GM18873 (cell line): Measurements from ENCODE around the gene GPC3.
"Not testable (repeated sequence)": the region's sequence is repeated elsewhere in the genome, so short reads cannot be mapped to it uniquely, and the experiment has no call there.

Experiments
- ATAC-seq: cut with Tn5 transposase; IDR thresholded peaks from one replicate; pipeline ENCODE4 v1.9.1; 2021; ENCODE audit warnings: mild to moderate bottlenecking, moderate library complexity, moderate number of reproducible peaks; ENCODE audit not compliant: unreplicated experiment, low FRiP score

Gene GPC3

DNA sequence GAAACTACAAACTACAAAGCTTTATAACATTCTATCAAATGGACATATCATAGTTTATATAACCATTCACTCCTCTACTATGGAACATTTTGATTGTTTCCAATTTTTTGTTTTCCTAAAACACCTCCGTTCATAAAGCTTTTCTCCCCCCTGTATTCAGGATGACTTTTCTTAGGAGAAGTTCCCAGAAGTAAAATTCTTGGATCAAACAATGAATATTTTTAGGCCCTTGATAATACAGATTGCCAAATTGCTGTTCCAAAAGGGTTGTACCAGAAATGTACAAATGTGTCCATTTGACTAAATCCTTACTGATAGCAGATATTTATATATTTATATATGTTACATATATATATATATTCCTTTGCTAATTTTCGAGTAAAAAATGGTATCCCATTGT is 77.8 kb downstream of the GPC3 start:
- ATAC-seq, result no peak

DNA sequence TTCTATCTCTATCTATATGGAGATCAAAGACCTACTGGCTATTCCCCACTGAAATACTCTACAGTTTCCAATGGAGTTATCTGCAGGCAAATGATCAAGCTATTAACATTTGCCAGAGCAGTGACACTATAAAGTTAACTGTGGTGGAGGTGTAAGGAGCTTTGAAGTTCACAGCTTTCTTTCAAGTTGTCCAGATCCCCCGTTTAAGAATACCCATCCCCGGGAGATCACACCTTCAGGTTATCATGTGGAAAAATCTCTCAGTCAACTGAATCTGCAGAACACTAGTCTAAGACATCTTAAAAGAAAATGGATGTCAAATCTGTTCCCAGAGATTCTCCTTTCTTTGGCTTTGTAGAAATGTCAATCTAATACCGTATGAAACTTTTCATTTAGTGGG is 80.1 kb downstream of the GPC3 start:
- ATAC-seq, result no peak

DNA sequence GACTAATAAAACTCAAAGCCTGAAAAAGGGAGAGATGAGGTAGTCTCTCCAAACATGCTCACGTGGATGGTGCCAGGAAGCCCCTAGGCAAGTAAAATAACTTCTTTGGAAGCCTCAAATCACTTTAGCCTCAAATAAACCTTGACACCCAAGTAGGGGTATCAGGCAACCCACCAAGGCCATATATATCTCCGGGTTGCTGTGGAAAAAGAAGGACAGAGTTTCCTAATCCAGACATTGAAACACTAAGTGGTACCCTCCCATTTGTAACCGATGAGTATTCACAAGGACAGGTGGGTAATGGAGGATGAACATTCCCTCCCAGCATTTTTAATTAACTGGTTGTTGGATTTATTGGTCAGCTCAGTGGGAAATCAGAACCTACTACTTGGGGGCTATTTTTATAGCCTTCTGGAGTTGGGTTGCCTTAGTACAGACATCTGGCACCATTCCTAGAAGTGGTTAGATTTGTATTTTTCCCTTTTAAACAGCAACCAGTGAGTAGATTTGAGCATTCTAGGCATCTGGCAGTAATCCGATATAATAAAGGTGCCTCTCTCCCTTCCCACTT is 87.7 kb downstream of the GPC3 start:
- no peak for ATAC-seq

DNA sequence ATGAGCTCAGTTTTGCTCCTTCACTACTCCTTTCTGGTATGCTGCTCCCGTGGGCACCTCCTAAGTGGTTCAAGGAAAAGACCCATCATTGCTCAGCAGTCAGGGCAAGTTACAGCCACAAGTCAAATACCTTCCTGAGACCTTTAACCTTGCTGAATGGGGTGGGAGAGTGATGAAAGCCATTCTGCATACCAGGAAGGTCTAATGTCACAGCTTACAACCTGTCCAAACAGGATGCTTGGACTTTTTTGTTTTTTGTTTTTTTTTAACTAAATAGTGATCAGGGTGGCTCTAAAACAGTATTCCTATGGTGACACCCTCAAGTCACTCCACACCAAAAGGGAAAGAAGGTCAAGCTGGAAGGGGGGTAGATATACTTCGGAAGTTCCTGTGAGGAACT is 93.1 kb downstream of the GPC3 start:
- ATAC-seq, result no peak

DNA sequence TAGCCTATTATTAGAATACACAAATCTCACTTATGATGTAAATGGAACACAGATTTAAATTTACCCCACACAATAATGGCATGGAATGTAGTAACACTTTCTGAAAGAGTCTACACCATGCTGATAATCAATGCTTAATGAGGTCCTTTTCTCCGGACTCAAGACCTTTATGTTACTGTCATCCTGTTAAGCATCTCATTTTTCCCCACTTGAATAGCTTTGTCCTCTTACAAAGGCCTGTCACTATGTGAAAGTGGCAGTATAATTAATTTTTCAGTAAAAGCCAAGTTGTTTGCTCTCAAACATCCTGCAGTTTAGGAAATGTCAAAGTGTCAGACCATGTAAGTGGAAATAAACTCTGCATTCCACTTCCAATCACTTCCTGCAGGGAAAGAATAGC is 96.4 kb downstream of the GPC3 start:
- ATAC-seq, result no peak

DNA sequence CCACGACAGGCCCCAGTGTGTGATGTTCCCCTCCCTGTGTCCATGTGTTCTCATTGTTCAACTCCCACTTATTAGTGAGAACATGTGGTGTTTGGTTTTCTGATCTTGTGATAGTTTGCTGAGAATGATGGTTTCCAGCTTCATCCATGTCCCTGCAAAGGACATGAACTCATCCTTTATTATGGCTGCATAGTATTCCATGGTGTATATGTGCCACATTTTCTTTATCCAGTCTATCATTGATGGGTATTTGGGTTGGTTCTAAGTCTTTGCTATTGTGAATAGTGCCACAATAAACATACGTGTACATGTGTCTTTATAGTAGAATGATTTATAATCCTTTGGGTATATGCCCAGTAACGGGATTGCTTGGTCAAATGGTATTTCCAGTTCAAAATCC is 97.3 kb downstream of the GPC3 start:
- ATAC-seq, result not testable (repeated sequence)

DNA sequence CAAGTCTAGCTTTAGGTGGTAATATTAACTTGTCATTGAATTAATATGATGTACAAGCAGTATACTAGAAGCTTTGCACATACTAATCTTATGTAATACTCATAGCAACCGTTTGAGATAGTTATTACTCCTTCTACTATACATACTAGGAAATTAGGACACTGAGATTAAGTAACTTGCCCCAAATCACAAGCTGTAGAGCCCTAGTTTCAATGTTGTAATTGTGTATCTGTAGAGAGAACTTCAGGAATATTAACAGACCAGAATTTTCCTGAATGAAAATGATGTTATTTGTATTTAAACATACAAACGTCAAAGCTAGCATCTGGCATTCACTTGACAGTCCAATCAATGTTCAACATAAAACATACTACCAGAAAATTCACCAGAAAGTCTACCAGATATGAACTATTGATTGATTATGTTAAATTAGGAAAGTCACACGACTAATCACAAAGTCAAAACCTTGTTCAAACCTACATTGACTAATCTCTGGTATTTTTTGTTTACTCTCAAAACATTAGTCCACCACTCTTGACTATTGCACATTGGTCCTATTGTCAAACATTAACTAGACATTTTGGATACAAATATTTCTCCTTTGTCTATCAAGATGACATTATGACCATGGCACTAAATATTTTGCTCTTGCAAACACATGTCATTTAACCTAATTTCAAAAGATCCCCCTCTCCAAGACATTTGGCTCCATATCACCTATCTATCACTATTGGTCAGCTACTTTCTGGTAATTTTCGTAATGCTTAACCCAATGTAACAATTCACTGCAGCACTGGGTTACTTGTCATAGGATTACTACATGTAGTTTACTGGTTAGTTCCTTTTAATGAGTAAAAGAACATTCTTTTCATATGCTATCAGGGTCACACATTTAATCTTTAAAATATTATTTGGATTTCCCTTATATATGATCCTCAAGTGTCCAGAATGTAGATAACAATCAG is 100.7 kb downstream of the GPC3 start:
- no peak for ATAC-seq

DNA sequence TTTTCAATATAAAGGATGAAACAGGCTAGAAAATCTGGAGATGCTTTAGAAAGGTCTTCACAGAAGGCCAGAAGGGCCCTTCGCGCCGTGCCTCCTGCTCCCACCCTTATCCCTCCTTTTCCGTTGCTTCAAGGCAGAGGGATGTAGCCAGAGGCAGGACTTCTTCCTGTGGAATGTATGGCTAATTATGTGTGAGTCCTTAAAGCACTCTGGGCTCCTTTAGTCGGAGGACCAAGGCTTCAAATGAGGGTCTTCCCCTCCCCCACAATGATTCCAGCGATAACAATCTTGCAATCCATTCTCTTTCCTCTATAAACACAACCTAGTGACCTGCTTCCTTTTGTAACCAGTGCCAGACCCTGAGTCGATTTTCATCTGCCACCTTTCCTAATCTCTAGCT is 103.5 kb downstream of the GPC3 start:
- no peak for ATAC-seq

DNA sequence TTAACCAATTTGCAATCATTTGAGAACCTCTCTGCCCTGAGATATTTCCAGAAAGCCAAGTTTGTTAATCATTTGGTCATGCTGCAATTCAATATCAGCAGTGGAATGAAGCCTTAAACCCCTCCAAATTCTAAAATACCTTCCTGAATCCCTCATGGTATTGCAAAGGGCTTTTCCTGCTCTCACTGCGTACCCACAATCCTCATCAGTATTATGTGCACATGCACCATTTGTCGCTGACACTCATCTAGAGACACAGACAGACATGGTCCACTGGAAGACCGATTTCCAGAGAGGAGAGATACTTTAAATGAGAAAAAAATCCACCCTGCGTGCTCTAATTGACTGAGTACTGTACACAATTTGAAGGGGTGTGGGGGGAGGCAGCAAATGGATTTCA is 104.4 kb downstream of the GPC3 start:
- no peak for ATAC-seq

DNA sequence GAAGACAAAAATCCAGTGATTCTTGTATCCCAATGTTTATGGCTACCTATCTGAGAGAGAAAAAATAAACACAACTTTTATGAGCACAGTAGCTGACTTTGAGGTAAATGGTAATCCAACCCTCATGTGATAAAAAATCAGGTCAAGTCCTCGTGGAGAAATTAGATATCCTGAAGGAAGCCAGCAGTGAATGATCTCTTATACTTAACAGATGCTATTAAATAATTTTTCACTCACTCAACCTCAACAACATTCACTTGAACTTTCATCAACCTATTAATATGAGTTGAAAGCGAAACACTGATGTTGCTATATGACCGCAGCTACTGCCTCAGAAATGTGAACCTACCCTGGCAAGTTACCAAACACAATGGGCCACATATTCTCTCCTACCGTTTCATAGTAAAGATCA is 105.4 kb downstream of the GPC3 start:
- no peak for ATAC-seq

DNA sequence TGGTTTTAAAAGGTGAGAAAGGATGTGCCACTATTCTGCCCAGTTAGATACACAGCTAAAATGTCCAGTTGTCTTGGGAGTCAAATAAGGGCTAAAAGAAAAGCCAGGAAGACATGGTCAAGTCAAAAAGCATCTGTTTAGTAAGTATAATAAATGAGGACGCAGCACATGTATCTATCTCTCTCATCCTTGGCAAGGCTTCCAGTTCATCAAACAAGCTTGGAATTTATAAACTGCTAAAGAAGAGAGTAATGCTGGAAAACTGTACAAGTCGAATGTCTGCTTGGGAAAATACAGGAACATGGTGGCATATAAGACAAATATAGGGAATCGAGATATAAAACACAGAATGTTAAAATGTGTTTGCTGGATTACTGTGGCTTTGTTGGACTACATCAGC is 106.7 kb downstream of the GPC3 start:
- no peak for ATAC-seq

DNA sequence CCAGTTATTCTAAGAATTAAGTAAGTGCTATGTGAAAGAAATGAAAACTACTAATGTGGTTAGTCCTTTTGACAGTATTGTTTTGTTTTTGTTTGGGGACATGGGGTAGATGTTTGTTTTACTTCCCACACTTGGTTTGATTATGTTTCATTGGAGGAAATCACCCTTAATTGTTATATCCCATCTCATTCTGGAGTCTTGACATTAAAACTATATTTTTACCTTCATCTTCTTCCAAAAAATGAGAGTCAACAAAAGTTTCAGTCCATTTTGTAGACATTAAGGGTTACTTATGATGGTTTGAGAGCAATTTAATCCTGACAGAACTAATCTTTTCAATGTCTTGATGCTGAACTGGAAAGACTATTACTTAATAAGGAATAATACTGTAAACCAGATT is 108.7 kb downstream of the GPC3 start:
- ATAC-seq, result no peak

DNA sequence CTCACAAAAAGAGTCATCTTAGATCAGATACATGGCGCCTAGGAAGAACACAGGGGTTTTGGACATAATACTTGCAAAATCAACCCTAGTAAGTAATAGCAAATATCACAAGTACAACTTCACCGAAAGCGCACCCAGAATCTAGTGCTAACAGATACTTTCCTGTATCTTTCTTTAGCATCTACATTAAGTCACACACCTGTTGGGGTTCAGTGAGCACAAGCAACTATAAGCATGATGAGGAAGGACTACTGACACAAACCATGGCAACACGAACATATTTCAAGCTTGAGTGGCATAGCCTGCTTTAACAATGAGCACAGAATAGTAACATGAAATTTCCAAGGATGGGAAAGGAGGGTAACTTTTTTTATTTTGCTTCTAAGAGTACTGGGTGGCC is 116.1 kb downstream of the GPC3 start:
- ATAC-seq, result no peak

DNA sequence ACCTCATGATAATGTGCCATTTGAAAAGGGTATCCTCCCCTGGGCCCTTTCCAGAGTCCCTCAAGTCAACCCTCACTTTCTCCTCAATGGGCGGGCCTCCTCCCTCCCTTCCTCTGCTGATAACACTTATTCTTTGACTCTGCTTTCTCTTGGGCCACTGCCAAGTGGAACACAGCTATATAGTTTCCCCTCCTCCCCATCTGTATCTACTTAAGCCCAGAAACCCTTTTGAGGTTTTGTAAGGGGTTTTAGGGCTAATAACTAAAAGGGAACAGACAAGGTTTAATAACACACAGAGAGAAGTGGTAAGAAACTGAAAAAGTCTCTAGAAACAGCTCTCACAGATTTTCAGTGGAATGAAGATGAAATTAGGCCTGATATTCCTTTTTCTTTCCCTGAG is 116.7 kb downstream of the GPC3 start:
- no peak for ATAC-seq

DNA sequence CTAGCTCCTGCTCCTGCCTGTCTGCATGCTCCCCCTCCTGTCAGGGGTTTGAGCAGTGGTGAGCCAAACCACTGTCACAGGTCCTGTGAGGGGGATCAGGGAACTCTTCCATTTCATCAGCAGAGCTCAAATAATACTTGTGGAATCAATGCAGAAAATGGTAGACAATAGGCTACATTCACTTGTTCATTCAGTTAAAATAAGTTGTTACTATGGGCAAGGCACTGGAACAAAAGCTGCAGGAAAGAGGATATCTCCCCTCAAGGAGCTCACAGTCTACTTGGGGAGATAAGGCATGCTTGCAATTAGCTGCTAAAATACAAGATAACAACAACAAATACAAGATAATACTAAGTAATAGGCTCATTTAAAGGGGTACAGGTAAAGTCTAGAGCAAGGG is 117.1 kb downstream of the GPC3 start:
- no peak for ATAC-seq

DNA sequence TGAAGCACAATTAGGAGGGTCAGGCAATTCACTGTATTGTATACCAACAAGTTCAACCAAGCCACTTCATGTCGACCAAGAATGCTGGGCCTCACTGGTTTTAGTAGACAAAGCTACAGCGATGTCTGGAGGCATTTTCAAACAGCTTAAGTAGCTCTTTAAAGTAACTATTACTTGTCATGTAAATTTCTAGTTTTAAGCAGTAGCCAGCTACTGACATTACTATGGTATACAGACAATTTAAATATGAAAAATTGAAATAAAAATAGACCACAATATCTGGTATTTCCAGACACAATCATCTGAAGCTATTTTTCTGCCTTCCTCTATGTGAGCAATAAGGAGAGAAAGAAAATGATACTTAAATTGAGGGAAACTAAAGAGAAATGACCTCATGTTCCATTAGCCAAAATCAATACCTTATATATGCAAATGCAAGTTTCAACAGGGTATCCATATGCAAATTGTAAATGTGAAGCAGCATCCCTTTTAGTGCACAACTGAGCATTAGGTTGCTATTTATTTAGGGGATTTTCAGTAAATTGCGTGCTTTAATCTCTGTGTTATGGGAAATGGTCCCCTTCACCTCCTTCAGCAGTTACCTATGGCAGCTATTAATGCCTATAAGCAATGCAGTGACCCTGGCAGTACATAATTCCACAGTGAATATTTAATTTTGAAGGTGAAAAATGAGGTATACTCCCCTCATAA is 119.5 kb downstream of the GPC3 start:
- no peak for ATAC-seq

DNA sequence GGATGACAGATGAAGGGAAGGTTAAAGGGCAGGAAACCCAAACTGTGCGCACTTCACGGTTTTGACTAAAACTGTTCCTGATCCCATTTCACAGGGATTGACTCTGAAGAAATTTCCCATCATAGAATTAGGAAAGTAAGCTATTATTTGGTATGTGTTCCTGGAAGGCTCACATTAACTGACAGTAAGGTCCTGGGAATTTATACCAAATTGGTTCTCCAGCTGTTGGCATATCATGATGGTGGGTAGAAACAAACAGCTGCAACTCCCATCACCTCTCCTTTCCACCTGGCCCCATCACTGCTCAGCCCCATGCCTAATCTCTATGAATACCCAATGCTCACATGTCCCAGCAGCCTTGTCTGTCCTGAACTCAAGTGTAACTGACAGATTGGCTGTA is 121.2 kb downstream of the GPC3 start:
- ATAC-seq, result no peak

DNA sequence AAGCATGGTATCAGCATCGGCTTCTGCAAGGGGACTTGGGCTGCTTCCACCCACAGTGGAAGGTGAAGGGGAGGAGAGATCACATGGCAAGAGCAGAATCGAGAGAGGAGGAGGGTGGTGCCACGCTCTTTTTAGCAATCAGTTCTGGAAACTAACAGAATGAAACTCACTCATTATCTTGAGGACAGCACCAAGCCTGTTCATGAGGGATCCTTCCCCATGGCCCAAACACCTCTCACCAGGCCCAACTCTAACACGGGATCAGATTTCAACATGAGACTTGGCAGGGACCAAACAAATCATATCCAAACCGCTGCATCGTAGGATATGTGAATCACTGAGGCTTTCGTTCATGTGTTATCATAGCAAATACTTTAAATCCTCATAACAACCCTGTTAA is 125.5 kb downstream of the GPC3 start:
- no peak for ATAC-seq

DNA sequence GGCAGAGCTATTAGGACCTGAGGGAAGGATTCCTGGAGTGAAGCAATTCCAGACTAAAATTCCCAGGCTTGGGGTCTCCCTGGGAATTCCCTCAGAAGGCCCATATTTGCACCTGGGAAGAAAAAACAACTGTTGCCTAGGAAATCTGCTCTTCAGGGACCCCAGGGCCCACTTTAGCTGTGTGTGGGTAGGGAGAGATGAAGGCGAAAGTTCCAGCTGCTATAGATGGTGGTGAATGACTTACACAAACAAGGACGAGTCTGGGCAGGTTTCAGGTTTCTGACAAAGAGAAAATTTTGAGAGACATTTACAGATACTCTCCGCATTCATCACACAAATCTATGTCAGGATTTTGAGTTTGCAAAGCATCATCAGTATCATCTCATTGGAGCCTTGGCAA is 126.1 kb downstream of the GPC3 start:
- ATAC-seq, result no peak

DNA sequence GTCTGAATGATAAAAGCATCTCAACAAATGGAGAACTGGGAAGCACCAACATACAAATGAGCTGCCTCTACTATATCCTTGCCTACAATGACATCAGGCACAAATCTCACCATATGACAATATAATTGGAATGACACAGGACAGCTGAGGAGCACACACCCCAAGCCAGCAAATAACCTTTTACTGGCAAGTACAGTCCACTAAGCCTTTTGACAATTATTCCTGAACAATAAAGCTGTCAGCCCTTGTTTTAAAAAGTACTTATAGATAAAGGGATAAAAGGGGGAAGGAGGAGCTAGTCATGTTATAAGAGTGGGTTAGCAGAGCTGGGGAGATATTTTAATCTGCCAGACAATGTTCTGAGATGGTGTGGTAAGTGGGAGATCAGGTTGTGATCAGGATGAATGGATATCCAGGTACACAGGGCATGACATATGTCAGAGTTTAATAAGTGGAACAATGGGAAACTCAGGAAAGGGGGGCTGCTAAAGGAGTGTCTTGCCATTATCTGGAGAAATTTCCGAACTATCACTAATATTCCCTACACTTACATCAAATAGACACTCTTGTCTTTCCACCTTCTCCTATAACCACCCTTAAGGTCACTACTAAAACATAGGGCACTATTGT is 127.6 kb downstream of the GPC3 start:
- no peak for ATAC-seq

DNA sequence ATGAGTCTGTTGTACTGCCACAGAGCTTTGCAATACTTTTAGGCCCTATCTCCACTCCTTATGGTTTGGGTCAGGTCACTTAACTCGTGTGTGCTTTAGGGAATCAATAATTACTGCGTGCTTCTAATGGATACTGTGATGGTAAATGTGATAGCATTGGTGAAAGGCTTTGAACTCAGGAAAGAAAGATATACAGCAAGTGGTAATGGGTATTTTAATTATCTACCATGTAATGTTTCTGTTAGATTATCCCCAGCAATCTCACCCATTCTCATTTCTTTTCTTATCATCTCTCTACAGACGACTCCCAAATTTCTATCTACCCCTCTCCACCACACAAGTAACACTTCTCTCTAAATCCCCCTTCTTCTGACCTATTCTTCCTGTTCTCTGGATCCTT is 128.6 kb downstream of the GPC3 start:
- no peak for ATAC-seq
